SK-N-MC (cell line): ENCODE data around the gene GUCA1C.

Experiments
- EZH2 ChIP-seq: fragments of 200-600 bp; sonication (generic); IDR thresholded peaks from one replicate; pipeline ENCODE4 v1.6.1; 2017; ENCODE audit warnings: antibody characterized with exemption
- POLR2AphosphoS5 ChIP-seq: IDR thresholded peaks from 2 replicates; pipeline ENCODE4 v1.6.1; 2012; ENCODE audit warnings: mild to moderate bottlenecking, low read depth, low read length, borderline replicate concordance

DNA sequence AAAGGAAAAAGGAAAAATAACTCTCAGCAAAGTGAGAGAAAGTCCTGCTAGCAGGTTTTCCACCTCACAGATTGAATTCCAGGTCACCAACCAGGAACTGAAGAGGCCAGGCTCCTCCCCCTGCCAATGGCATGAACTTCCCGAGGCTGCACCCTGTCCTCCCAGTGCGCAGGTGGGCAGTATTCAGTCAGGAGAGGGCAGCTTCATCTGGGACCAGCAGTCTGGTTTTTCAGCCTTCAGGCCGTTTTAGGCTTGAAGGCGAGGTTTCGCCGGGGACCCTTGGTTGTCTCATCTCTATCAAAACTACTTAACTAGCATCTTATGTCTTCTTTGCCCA, 89.9 kb downstream of the GUCA1C start:
- TF ChIP-seq EZH2 (no peak), POLR2AphosphoS5 (no peak)
